Stimulated activated CD4-positive, alpha-beta T cell treated with anti-CD3 and anti-CD28 coated beads, TNF-alpha, amount 100 ng/mL, for 4 hours (primary cell): ENCODE data around the gene TBCE.
"Not testable (repeated sequence)": the region's sequence is repeated elsewhere in the genome, so short reads cannot be mapped to it uniquely, and the experiment has no call there.

ENCODE experiments used
- DNase-seq, 3 experiments: peaks; one replicate each; pipeline ENCODE4 v3.0.0-alpha.2; 2020; ENCODE audit warnings: low read depth in 3 of 3

TBCE gene

DNA sequence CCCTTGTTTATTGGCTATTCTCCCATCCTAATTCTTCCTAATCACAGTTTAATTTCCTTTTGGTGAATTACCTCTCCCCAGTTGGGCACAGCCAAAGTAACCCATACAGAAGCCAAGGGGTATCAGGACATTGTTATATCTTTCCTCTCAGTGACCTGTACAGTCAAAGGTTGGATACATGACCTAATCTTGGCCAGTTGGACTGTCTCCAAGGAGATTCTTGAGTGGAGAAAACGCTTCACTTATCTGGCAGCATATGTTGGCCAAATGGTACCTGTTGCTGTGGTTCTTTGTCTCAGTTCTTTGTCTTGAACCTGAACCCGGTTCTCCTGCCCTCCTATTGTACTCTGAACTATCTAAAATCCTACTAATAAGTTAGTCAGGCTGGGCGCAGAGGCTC lies 15.3 kb upstream of the TBCE start:
- DNase-seq = no peak

DNA sequence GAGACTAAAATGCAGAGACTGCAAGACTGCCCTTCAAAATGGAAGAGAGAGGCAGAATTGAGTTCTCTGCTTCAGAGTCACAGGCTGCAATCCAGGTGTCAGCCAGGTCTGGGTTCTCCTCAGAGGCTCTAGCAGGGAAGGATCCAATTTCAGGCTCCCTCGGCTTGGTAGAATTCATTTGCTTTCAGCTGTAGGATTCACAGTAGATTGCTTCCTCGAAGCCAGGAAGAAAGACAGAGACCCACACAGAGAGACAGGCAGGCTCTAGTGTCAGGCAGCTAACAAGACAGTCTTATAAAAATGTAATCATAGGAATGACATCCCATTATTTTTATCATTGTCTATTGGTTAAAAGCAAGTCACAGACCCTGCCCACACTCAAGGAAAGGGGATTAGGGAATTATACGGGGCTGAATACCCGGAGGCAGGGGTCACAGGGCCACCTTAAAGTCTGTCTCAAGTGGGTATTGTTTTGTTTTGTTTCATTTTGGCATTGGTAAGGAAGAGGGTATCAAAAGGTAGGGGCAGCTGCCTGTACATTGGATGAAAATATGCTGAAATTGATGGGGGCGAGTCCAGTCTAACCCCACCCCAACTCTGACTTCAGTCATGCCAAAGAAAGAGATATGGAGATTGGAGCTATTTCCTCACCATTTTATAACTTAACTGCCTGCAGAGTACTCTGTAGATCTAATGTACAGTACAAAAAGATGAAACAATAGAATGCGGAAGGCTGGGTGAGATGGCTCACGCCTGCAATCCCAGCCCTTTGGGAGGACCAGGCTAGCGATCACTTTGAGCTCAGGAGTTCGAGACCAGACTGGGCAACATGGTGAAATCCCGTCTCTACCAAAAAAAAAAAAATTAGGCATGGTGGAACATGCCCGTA lies 9.5 kb upstream of the TBCE start:
- no peak for DNase-seq

DNA sequence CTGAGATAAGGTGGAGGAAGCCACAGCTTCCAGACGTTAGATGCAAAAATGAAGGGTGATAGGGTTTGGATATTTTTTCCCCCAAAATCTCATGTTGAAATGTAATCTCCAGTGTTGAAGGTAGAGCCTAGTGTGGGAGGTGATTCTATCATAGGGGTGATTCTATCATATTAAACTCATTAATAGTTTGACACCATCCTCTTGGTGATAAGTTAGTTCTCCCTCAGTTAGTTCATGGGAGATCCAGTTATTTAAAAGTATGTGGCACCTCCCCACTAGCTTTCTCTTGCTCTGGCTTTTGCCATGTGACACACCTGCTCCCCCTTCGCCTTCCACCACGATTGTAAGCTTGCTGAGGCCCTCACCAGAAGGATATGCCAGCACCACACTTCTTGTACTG lies 8.3 kb upstream of the TBCE start:
- no peak for DNase-seq

DNA sequence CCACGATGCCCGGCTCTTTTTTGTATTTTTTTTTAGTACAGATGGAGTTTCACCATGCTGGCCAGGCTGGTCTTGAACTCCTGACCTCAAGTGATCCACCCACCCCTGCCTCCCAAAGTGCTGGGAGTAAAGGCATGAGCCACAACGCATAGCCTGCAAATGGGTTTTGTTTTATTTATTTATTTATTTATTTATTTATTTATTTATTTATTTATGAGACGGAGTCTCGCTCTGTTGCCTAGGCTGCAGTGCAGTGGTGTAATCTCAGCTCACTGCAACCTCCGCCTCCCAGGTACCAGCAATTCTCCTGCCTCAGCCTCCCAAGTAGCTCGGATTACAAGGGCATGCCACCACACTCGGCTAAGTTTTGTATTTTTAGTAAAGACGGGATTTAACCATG lies 3.0 kb upstream of the TBCE start:
- DNase-seq = not testable (repeated sequence)

DNA sequence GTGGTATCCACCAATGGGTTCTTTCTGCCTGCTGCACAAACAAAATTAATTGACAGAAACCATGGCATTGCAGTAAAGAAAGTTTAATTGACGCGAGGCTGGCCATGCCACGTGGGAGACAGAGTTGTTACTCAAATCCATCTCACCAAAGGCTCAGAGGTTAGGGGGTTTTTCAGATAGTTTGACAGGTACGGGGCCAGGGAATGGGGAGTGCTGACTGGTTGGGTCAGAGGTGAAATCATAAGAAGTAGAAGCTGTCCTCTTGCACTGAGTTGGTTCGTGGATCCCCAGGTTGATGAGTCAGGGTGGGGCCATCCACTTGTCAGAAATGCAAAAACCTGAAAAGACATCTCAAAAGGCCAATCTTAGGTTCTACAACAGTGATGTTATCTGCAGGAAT lies 941 bp upstream of the TBCE start:
- DNase-seq = no peak

DNA sequence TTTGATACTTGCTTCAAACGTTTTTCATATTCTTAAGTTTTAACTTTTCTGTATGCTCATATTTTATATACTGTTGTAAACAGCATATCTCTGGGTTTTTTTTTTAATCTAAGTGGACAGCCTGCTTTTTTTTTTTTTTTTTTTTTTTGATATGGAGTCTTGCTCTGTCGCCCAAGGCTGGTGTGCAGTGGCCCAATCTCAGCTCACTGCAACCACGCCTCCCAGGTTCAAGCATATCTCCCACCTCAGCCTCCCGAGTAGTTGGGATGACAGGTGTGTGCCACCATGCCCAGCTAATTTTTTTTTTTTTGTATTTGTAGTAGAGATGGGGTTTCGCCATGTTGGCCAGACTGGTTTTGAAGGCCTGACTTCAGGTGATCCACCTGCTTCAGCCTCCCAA lies 1.2 kb downstream of the TBCE start:
- no peak for DNase-seq

DNA sequence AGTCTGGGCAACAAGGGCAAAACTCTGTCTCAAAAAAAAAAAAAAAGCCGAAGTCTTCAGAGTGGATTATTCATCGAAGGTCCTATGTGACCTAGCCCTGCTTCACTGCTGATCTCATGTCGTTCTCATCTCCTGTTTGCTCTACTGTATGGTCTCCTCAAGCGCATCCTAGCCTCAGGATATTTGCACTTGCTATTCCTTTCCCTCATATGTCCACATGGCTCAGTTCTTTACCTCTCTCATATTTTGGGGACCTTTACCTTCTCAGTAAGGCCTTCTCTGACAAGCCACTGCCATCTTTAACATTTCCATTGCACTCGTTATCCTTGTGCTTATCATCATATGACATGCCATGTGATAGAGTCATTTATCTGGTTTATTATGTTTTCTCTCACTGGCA lies 2.6 kb downstream of the TBCE start:
- no peak for DNase-seq

DNA sequence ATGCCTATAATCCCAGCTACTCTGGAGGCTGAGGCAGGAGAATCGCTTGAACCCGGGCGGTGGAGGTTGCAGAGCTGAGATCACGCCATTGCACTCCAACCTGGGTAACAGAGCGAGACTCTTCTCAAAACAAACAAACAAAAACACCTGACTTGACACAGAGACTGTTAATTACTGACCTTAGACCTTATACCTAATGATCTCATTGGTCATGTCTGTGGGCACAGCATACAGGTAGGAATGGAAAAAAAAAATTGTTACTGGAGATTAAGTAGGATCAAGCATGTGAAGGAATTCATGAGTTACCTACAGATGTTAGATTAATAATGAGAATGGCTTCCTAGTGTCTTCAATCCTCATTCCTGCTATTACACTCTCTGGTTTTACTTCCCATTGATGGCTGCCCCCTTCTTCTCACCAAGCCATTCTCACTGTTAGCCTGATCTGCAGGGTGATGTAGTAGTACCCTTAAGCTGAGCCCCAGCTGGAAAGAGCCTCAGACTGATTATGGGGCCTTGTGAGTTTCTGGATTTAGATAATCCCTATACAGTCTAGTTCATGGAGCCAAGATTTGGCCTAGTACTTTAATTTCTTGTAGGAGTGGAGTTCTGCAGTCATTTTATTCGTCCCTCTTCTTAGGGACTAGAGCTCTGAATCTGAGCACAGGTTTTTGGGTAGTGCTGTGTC lies 8.8 kb downstream of the TBCE start:
- no peak for DNase-seq

DNA sequence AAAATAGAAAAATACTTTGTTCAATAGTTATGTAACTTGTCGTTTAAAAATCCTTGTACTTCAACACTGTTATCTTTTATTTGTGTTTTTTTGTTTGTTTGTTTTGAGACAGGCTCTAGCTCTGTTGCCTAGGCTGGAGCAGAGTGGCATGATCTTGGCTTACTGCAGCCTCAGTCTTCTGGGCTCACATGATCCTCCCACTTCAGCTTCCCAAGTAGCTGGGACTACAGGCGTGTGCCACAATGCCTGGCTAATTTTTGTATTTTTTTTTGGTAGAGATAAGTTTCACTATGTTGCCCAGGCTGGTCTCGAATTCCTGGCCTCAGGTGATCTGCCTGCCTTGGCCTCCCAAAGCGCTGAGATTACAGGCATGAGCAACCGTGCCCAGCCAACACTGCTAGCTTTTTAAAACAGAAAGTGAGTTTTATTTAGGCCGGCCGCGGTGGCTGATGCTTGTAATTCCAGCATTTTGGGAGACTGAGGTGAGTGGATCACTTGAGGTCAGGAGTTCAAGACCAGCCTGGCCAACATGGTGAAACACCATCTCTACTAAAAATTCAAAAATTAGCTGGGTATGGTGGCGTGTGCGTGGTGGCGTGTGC lies 11.0 kb downstream of the TBCE start:
- not testable (repeated sequence) for DNase-seq

DNA sequence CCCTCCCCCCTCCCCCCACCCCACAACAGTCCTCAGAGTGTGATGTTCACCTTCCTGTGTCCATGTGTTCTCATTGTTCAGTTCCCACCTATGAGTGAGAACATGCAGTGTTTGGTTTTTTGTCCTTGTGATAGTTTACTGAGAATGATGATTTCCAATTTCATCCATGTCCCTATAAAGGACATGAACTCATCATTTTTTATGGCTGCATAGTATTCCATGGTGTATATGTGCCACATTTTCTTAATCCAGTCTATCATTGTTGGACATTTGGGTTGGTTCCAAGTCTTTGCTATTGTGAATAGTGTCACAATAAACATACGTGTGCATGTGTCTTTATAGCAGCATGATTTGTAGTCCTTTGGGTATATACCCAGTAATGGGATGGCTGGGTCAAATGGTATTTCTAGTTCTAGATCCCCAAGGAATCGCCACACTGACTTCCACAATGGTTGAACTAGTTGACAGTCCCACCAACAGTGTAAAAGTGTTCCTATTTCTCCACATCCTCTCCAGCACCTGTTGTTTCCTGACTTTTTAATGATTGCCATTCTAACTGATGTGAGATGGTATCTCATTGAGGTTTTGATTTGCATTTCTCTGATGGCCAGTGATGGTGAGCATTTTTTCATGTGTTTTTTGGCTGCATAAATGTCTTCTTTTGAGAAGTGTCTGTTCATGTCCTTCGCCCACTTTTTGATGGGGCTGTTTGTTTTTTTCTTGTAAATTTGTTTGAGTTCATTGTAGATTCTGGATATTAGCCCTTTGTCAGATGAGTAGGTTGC lies 14.9 kb downstream of the TBCE start:
- not testable (repeated sequence) for DNase-seq

DNA sequence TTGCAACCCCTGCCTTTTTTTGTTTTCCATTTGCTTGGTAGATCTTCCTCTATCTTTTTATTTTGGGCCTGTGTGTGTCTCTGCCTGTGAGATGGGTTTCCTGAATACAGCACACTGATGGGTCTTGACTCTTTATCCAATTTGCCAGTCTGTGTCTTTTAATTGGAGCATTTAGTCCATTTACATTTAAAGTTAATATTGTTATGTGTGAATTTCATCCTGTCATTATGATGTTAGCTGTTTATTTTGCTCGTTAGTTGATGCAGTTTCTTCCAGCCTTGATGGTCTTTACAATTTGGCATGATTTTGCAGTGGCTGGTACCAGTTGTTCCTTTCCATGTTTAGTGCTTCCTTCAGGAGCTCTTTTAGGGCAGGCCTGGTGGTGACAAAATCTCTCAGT lies 18.4 kb downstream of the TBCE start:
- DNase-seq = not testable (repeated sequence)

DNA sequence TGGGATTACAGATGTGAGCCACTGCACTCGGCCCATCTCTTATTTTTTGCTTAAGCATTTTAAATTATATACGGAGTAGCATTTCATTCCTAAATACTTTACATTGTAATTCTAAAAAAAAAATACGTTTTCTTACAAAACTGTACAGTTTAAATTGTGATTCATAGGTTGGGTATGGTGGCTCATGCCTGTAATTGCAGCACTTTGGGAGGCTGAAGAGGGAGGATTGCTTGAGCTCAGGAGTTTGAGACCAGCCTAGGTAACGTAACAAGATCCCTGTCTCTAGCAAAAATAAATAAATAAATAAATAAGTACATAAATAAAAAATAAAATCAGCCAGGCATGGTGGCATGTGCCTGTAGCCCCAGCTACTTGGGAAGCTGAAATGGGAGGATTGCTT lies 24.6 kb downstream of the TBCE start:
- no peak for DNase-seq

DNA sequence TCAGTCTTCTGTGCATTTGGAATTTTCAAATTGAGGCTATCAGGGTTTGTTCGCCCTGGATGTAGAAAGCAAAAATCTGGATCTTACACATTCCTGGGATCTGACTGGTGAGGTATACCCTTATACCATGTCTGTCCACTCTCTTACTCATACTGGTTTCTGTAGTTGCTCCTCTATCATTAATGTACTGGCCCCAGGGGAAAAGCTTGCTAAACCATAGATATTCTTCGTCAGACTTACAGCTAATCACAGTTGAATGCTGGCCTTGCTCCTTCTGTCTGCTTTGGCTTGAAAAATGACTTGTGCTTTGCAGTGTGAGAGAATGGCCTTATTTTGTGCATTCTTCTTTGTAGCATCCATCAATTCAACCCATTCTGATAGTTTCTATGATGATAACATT lies 30.5 kb downstream of the TBCE start:
- no peak for DNase-seq

DNA sequence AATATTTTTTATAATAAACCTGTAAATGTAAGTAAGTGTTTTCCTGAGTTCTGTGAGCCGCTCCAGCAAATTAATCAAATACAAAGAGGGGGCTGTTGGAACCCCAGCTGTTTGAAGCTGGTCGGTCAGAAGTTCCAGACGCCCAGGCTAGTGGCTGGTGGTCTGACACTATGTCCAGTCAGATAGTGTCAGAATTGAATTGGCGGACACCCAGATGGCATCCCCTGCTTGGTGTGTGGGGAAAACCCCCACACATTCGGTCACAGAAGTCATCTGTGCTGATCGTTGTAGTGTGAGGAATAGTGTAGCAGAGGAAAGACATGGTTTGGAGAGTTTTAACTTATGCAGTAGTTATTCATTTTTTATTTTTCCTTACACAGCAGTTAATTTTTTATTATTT lies 32.4 kb downstream of the TBCE start:
- no peak for DNase-seq

DNA sequence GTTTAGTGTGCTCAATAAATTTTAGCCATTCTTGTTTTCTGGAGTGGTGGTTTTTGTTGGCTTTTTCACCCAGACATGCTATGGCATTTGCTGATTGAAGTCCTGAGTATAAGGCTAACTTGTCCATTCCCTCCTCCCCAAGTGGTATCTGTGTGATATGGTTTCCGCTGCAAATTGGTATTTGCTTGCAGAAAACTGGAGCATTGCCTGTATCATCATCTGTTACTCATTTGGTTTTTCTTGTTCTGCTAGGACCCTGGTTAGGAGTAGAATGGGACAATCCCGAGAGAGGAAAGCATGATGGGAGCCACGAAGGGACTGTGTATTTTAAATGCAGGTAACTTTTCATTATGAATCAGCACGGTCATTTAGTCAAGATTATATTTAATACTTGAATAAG lies 34.0 kb downstream of the TBCE start:
- no peak for DNase-seq

DNA sequence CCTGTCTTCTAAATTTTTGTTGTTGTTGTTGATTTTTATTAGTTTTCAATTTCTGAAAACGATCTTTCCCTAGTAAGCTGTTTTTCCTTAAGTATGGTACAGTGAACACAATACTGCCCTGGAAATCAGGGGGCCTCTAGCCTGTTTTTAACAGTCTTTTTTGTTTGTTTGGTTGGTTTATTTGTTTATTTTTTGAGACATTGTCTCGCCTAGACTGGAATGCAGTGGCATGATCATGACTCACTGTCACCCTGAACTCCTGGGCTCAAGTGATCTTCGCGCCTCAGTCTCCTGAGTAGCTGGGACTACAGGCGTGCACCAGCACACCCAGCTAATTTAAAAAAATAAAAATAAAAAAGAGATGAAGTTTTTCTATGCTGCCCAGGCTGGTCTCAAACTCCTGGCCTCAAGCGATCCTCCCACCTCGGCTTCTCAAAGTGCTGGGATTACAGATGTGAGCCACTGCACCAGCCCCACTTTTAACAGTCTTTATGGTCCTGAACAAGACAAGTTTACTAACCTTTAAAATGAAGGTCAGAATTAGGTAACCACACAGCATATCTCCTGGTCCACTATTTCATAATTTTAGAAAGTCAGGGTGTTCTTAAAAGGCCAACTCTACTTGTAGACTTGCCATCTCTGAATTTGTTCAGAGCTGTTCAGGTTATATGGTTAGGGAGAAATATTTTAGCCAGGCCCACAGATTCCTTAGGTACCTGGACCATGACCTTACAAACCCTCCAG lies 35.4 kb downstream of the TBCE start:
- no peak for DNase-seq

DNA sequence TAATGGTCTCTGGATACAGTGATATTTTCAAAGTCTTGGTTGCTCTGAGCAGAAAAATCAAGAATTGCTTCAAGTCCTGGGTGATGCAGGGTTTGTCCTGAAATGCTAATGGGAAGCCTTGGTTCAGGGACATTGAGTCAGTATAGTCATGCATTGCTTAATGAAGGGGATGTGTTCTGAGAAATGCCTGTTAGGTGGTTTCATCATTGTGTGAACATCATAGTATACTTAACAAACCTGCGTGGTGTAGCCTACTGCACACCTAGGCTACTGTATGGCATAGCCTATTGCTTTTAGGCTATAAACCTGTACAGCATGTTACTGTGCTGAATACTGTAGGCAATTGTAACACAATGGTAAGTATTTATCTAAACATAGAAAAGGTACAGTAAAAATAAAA lies 36.4 kb downstream of the TBCE start:
- no peak for DNase-seq

DNA sequence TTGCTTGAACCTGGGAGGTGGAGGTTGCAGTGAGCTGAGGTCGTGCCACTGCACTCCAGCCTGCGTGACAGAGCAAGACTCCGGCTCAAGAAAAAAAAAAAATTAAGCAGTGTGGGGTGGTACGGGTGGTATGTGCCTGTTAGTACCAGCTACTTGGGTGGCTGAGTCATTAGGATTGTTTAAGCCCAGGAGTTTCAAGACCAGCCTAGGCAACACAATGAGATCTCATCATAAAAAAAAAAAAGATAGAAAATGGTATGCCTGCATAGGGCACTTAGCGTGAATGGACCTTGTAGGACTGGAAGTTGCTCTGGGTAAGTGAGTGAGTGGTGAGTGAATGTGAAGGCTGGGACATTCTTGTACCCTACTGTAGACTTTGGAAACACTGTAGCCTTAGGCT lies 37.0 kb downstream of the TBCE start:
- DNase-seq = no peak

DNA sequence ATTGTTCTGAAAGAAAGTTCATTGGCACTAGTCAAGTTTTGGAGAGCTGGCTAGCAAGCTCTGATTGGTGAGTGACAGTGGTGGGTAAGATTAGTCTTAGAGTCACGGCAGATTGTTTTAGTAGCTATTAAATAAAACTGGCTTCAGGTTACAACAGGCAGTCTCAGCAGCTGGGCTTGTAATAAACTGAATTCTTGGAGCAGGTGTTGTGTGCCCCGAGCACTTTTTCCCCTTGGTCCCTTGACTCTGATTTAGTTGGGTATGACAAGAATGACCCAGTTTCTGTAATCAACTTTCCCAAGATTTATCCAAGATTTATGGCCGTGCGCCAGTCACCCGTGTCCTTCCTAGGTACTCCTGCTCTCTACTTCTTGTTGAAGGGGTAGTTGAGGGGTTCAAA lies 40.2 kb downstream of the TBCE start:
- DNase-seq = no peak

DNA sequence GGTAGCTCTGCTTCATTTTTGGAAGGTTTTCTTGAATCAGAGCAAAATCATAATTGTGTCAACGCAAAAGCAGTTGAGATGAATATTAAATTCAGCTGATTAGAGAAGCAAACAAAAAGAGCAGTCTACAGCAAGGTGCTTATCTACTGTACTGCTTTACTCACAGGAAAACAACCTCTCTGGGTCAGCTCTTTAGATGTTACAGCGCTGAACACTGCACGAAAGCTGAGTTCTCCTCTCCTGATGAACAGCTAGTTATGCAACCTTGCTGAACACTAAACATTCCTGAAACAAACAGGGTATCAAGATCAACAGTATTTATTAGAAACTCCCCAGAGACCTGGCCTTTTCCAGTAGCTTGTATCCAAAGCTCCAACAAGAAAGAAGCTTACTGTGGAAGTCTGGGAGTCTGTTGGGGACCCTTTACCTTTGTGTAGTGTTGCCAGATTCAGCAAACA lies 41.3 kb downstream of the TBCE start:
- no peak for DNase-seq

DNA sequence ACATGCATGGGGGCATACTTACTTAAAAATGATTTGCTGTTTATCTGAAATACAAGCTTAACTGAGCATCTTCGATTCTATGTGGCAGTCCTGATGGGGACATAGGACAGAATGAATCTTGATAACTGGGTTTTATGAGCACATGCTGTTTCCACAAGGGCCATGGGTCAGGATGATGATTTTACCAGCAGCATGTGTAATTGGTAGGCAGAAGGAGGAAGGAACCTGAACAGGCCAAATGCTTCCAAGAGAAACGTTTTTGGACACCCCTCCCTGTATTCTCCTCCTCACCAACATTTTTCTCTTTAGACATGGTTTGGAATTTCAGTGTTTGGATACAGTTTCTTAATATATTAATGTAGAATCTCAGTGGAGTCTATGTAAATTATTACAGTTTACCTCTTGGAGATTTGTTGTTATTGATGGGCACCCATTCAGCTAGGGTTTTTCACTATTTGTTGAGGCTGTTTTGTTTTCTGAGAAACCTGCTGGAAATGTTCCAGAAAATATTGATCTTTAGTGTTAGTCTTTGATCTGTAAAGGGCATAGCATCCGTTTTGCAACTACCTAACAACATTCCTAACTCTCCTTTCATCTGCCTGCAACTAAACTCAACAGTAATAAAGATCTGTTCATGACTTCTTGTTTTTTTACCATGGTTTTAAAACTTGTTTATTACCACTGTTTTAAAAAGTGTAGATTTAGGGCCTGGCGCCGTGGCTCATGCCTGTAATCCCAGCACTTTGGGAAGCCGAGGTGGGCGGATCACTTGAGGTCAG lies 42.0 kb downstream of the TBCE start:
- no peak for DNase-seq
